GM19455 (cell line): ENCODE results near the gene N4BP2.
"Not testable (repeated sequence)": the region's sequence is repeated elsewhere in the genome, so short reads cannot be mapped to it uniquely, and the experiment has no call there.

Experiments used
- ATAC-seq: cut with Tn5 transposase; IDR thresholded peaks from one replicate; pipeline ENCODE4 v1.9.1; 2021; ENCODE audit not compliant: unreplicated experiment

The N4BP2 gene

GRCh38 chr4:40086421-40086820, 29.8 kb downstream of the N4BP2 start:
- no peak for ATAC-seq

DNA sequence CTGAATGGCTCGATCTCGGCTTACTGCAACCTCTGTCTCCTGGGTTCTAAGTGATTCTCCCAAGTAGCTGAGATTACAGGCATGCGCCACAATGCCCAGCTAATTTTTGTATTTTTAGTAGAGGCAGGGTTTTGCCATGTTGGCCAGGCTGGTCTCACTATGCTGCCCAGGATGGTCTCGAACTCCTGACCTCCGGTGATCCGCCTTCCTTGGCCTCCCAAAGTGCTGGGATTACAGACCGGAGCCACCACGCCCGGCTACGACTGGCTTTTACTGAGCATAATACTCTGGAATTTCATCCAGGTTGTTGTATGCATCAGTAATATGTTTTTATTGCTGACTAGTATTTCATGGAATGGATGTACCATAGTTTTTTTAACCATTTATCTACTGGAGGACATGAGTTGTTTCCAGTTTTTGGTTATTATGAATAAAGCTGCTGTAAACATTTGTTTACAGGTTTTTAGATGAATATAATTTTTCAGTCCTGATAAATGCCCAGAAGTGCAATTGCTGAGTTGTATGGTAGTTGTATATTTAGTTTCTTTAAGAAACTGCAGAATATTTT, 31.2 kb downstream of the N4BP2 start:
- ATAC-seq: no peak

GRCh38 chr4:40093400-40093799, 36.8 kb downstream of the N4BP2 start:
- not testable (repeated sequence) for ATAC-seq

- no peak for ATAC-seq
These were observed 42.4 kb downstream of the N4BP2 start for GRCh38 chr4:40099010-40099409.

- ATAC-seq: not testable (repeated sequence)
These were observed 50.5 kb downstream of the N4BP2 start for GRCh38 chr4:40107150-40107549.

DNA sequence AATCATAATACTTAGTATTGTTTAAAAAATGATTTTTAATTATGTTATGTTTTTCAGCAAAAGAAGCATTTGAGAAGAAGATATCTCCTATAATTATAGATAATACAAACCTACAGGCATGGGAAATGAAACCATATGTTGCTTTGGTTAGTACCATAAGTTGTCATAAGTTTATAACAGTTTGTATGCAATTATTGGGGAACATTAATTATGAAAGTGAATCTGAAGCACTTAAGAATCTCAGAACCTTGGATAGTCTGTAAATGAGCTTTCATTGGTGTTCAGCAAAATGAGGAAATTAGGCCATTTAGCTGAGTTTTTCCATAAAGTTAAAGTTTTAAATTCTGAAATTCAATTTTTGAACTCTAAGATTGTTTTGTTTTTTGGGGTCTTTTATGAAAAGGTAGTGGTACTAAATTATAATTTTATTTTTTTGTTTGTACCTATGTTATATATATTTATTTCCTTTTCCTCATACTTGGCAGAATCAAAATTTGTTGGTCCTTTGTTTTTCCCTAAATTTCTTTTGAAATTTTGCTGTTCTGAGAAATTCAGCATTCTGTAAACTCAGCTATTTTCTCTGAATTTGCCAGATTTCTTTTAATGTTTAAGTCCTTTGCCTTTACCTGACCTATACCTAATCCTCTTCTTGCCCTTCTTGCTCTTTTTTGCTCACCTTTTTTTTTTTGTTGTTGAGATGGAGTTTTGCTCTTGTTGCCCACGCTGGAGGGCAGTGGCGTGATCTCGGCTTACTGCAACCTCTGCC, 55.6 kb downstream of the N4BP2 start:
- ATAC-seq: no peak

DNA sequence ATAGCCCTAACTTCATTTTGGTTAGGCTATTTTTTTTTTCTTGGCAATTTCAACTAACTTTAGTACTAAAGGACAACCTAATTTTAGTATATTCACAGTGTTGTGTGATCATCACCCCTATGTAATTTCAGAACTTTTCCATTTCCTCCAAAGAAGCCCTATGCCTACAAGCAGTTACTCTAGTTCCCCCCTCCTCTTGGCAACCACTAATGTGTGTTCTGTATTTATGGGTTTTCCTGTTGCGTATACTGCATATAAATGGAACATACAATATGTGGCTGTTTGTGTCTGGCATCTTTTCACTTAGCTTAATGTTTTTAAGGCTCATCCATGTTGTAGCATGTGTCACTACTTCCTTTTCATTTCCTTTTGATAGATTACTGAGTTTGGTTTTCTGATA, 57.6 kb downstream of the N4BP2 start:
- ATAC-seq: no peak

DNA sequence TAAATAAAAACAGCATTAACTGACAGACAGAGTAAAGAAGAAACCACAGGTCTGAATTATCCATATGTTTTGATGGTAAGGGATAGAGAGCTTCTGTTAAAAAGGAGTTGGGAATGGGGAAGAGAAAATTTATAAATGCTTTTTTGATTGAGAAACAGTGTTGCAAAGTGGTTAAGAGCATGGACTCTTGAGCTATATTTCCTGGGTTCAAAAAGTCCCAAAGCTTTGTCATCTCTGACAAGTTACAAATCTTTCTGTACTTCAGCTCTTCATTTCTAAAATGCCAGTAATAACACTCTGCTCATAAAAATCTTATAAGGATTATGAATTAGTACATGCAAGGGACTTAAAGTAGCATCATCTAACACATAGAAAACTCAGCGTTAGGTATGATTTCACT, 62.2 kb downstream of the N4BP2 start:
- ATAC-seq: no peak

GRCh38 chr4:40119344-40119743, 62.7 kb downstream of the N4BP2 start:
- ATAC-seq: no peak

GRCh38 chr4:40121515-40121914, 64.9 kb downstream of the N4BP2 start:
- ATAC-seq: no peak

- ATAC-seq: no peak
These were observed 66.3 kb downstream of the N4BP2 start for GRCh38 chr4:40122941-40123340.

GRCh38 chr4:40124690-40125089, 68.0 kb downstream of the N4BP2 start:
- ATAC-seq: no peak

DNA sequence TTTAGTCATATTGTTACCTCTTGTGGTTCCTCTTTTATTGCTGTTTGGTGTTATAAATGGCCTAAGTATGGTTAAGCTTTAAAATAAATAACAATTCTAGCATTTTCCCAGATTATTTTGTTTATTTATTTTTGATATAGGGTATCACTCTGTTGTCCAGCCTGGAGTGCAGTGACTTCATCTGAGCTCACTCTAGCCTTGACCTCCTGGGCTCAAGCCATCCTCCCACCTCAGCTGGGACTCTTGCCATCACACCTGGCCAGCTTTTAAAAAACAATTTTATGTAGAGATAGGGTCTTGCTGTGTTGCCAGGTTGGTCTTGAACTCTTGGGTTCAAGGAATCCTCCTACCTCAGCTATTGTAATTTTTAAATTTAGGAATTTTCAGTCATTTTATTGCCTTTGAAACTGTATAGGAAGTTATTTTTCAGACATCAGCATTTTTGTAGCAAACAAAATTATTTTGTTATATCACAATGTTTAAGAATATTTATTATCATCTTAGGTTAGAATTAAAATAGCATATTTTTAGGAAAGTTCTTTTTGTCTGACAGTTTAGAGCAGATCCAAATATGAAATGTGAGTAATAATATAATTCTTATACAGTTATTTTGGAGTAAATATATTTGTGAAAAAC, 73.9 kb downstream of the N4BP2 start:
- no peak for ATAC-seq

DNA sequence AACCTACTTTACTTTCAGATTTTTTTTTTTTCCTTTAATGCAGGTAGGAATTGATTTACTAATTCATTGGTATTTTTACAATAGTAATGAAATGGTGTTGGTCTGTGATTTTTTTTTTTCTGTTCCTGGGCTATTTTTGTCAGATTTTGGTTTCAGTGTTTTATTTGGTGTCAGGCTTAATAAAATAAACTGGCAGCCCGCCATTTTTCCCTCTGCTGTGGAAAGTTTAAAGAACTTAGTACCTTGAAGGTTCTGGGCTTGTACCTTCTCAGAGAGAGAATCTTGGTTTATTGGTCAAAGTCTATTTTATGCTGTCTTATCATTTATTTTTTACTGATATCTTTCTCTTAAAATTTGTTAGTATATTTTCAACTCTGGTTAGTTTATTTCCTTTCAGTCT, 76.2 kb downstream of the N4BP2 start:
- no peak for ATAC-seq

DNA sequence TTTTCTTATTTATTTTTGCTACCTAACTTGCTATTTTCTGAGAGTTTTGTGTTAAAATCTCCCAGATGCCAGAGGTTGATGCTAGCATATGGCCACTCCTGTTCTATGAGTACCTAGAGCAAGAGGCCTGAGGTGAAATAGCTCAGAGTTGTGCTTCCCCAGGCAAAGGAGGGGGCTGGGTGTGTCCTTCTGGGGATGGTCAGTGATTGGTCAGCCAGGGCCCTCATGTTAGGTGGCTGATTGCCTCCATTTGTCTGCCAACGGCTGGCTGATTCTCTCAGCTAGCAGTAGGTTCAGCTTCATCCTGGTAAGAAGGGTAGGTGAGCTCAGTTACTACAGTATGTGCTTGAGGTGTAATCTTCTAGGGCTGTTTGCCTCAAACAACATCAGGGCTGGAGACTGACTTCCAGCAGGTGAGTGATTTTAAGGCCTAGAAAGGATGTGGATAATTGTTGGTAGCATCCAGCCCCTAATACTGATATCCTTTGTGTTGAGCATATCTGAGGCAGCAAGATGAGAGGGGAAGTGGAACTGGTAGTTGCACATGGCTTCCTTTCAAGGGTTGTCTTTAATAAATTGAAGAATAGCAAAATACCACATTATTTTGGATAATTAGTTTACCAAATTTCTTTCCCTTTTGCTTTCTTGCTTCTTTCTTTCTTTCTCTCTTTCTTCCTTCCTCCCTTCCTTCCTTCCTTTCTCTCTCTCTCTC, 77.7 kb downstream of the N4BP2 start:
- ATAC-seq: no peak

DNA sequence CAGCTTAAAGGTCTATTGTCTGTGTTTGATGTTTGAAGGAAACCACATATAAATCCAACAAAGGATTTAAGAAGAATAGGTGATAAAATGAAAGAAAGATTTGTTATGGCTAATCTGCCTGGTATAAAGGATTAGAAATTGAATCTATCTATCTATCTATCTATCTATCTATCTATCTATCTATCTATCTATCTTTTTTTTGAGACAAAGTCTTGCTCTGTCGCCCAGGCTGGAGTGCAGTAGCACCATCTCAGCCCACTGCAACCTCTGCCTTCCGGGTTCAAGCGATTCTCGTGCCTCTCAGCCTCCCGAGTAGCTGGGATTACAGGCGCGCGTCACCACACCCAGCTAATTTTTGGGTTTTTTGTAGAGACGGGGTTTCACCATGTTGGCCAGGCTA, 79.6 kb downstream of the N4BP2 start:
- not testable (repeated sequence) for ATAC-seq

DNA sequence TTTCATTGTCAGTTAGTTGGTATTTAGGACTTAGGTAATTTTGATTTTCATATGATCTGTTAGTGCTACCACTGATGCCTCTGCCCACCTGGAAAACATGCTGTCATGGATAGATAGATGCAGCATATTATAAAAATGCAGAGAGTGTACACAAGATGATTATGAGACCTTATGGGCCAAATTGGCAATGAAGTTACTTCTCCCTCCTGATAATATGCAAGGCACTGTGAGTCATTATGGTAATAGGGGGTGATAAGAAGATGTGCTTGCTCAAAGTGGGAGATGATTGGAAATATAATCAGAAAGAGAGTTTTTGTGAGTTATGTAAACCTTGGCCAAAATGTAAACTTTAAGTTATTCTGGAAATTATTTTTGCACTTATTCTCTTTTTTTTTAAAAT, 83.5 kb downstream of the N4BP2 start:
- ATAC-seq: no peak

- ATAC-seq: not testable (repeated sequence)
These were observed 83.9 kb downstream of the N4BP2 start for GRCh38 chr4:40140597-40140996.

DNA sequence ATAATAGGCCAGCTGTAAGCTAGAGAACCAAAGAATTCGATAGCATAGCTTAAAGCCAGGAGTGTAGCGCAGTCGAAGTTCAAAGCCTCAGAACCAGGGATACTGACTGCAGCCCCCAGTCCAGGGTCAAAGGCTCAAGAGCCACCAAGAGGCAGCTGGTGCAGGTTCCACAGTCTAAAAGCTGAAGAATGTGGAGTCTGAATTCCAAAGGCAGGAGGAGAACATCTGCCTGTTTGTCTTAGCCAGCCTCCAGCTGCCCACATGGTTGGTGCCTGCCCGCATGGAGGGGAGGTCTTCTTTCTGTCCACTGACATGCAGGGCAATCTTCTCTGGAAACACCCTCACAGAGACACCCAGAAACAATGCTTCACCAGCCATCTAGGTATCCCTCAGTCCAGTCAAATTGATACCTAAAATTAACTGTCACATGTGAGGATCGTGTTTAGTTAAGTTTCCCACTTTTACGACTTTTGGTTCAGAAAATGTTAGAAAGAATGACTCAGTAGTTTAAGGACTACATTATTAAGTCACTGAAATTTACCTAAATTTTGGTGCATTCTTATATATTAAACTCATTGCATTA, 87.4 kb downstream of the N4BP2 start:
- ATAC-seq: no peak

GRCh38 chr4:40144716-40145115, 88.1 kb downstream of the N4BP2 start:
- no peak for ATAC-seq

GRCh38 chr4:40147490-40147889, 90.8 kb downstream of the N4BP2 start:
- not testable (repeated sequence) for ATAC-seq
